H54 (cell line): ENCODE results near the gene BPI.

Experiments used
- DNase-seq: peaks from one replicate; pipeline ENCODE4 v3.0.0; 2011; ENCODE audit warnings: low spot score, mixed read lengths; ENCODE audit not compliant: insufficient read length
- FAIRE-seq: peaks from 3 replicates; lab custom pipeline; 2011; peaks lifted over from hg19 to GRCh38; lab: Jason Lieb, UNC
- POLR2A ChIP-seq: IDR thresholded peaks from 2 replicates; pipeline ENCODE4 v1.6.1; 2011; ENCODE audit warnings: low read depth, mild to moderate bottlenecking, low read length

Gene BPI

DNA sequence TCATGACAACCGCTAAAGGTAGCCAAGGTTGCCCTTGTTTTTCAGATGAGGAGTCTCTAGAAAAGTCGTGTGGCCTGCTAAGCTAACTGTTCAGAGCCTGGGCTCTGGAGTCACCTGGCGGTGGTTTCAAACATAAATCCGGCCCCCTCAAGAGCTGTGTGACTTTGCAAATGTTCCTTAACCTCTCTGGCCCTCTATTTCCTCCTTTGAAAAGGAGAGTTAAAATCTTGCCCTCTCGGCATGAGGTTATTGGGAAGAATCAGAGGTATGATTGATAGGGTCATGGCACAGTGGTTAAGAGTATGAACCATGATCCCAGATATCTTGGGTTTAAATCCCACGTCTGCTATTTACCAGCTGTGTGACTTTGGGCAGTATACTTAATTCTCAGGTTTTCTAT lies 36.7 kb downstream of the BPI start:
- TF ChIP-seq POLR2A, result no peak
- FAIRE-seq (no peak), DNase-seq (no peak)

GRCh38 chr20:38342216-38342615 lies 38.3 kb downstream of the BPI start:
- no peak for TF ChIP-seq POLR2A
- DNase-seq (no peak), FAIRE-seq (no peak)

GRCh38 chr20:38342713-38343310 lies 38.9 kb downstream of the BPI start:
- TF ChIP-seq POLR2A, result no peak
- FAIRE-seq (no peak), DNase-seq (no peak)

DNA sequence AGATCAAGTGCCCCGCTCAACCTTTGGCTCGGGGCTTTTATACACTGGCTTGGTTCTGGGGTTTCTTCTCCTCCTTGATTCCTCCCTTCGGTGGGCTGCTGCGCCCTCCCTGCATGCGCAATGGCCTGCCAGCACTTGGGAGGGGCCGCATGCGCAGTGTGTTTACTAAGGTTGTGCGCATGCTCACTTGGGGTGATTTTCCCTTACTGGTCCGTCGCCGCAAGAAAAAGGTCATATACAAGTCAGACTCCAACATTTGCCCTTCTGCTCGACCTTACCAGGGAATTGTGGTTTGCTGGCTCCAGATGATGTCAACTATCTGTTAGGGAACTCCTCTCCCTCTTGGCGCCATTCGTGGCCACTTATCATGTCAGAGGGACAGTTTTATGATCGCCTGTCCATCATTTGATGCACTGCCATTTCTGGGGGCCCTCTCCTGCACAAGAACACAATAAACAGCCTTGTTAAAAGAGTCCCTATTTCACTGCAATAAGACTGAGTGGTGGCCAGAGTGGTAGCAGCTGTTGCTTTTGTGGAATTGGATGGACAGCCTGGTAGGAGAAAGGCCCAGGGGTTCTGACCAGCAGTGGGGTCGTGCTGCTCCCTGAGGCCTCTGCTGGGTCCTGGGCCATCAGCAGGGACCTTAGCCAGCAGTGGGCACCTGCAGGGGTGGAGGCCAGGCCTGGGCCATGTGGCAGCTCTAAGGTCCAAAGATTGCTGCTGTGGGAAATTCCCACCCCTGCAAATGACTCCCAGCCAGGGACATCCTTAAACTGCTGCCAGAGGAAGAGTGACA lies 39.6 kb downstream of the BPI start:
- FAIRE-seq (no peak), DNase-seq (no peak)

DNA sequence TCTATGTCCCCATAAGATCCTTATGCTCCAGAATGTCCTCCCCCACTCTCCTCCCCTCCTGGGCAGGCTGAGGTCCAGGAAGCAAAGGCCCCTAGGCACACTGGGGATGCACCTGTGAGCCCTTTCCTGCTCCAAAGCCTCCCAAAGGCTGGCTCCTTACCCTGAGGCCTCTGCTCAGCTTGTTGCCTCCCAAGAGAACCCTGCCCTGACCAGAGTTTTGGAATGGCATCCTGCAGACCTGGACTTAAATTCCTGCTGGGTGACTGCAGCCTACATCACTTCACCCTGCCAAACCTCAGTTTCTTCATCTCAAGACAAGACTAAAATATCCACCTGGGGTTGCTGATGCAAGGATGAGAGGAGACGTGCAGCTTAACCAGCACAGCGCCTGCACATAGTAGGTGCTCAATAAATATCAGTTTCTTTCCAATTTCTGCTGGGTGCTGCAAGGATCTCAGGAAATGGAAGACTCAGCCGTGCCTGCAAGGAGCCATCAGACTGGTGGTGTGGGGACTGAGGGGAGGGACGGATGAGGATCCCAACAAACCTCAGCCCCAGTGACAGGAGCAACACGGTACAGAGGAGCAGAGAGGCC lies 40.2 kb downstream of the BPI start:
- no peak for DNase-seq
- FAIRE-seq, result no peak
- no peak for TF ChIP-seq POLR2A

More for the DNA sequence above, 39.6 kb downstream of the BPI start:
- no peak for TF ChIP-seq POLR2A

- DNase-seq, result no peak
- FAIRE-seq, result no peak
- TF ChIP-seq POLR2A, result no peak
Observed at GRCh38 chr20:38345643-38346042, 41.7 kb downstream of the BPI start.

- DNase-seq, result no peak
Observed at GRCh38 chr20:38346247-38346651, 42.3 kb downstream of the BPI start, which contains the start of gene LBP. Gene LBP (plus strand): TSS chr20:38346482. CDS start chr20:38346517, 35 bp downstream.

GRCh38 chr20:38346741-38347140 lies 42.8 kb downstream of the BPI start:
- DNase-seq (no peak), FAIRE-seq (no peak)
- no peak for TF ChIP-seq POLR2A

More at GRCh38 chr20:38346247-38346651, 42.3 kb downstream of the BPI start, which contains the start of gene LBP:
- TF ChIP-seq POLR2A, result no peak
- no peak for FAIRE-seq

DNA sequence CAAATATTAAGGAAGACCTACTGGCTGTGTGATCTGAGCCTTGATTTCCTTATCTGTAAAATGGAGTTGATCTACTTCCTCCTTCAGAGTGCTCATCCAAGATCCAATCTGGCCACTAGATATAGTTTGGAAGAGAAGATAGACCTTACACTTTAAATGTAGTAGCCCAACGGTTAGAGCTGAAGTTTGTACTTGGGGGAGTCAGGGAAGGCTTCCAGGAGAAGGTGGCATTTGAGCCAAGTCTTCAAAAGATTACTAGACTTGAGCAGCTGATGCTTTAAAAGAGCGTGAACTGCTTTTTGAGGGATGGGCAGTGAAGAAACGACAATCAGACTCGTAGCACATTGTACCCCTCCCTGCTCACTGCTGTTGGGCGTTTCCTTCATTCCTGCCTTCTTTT lies 45.9 kb downstream of the BPI start:
- no peak for DNase-seq
- TF ChIP-seq POLR2A, result no peak
- FAIRE-seq, result no peak

DNA sequence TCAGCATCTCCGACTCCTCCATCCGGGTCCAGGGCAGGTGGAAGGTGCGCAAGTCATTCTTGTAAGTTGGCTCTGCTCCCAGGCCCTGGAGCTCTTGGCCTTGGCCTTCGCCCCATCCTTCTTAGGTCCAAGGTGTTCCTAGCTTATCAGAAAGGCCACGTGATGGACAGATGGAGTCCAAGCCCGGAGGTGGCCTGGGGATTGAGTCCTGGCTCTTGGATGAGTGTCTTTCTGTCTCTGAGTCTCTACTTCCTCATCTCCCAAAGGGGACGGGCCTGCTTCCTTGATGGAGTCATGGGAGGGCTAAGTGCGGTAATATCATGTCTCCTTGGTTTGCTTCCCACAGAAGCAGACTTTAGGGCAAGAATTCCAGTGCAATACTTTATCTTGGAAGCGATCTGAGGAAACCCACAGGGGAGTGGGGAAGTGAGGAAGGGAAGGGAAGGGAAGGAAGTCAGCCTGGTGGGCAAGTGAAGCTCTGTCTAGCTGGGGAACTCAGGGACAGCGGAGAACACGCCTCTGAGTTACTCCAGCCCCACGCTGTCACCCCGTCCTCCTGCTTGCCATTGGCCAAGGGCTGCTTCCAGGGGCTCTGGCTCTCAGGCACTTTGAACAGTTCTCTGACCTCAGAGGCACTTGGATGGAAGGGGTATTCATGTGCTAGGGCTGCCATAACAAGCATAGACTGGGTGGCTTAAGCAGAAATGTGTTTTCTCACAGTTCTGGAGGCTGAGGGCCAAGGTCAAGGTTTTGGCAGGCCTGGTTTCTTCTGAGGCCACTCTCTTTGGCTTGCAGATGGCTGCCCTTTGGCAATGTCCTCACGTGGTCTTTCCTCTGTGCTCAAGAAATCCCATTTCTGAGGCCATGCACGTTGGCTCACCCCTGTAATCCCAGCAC lies 47.2 kb downstream of the BPI start:
- TF ChIP-seq POLR2A, result no peak
- DNase-seq, result no peak
- FAIRE-seq, result no peak

GRCh38 chr20:38353316-38353715 lies 49.4 kb downstream of the BPI start:
- FAIRE-seq (no peak), DNase-seq (no peak)
- no peak for TF ChIP-seq POLR2A

DNA sequence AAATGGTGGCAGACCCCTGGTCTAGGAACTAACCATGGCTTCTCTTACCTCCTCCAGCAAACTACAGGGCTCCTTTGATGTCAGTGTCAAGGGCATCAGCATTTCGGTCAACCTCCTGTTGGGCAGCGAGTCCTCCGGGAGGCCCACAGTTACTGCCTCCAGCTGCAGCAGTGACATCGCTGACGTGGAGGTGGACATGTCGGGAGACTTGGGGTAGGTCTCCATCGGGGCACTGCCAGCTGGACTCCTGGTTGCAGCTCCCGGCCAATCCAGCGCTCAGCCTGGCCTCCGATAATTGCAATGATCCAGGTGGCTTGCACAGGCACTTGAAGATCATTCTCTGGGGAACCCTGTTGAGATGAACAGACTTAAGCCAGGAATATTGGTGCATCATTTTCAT lies 50.3 kb downstream of the BPI start:
- no peak for DNase-seq
- TF ChIP-seq POLR2A, result no peak
- FAIRE-seq, result no peak

- no peak for TF ChIP-seq POLR2A
- DNase-seq (no peak), FAIRE-seq (no peak)
Observed at GRCh38 chr20:38355161-38356012, 51.4 kb downstream of the BPI start.
